OCI-LY1 (cell line): Measurements from ENCODE around the gene DECR2.

Source experiments
- H2AFZ ChIP-seq: fragments of 200-600 bp; sonication (generic), shearing (Covaris generic); 2 replicates; pipeline ENCODE4 v1.6.0; 2014; ENCODE audit warnings: antibody characterized with exemption, mild to moderate bottlenecking, low read length
- H3F3A ChIP-seq: fragments of 200-600 bp; sonication (generic), shearing (Covaris generic); 2 replicates; pipeline ENCODE4 v1.6.0; 2014; ENCODE audit warnings: mild to moderate bottlenecking, antibody characterized with exemption, low read length, moderate library complexity; ENCODE audit not compliant: insufficient read depth
- H3K27ac ChIP-seq: fragments of 200-600 bp; sonication (generic); 2 replicates; pipeline ENCODE4 v1.5.1; 2014; ENCODE audit warnings: low read length, mixed run types, mild to moderate bottlenecking, low read depth; ENCODE audit not compliant: poor library complexity, severe bottlenecking
- H3K27me3 ChIP-seq: fragments of 200-600 bp; sonication (generic); 2 replicates; pipeline ENCODE4 v1.6.0; 2014; ENCODE audit warnings: antibody characterized with exemption, mild to moderate bottlenecking, low read length, moderate library complexity; ENCODE audit not compliant: insufficient read depth
- H3K36me3 ChIP-seq: fragments of 200-600 bp; sonication (generic); 2 replicates; pipeline ENCODE4 v1.6.1; 2014; ENCODE audit warnings: mild to moderate bottlenecking, antibody characterized with exemption, low read length, moderate library complexity, mixed read lengths; ENCODE audit not compliant: insufficient read depth
- H3K4me1 ChIP-seq: fragments of 200-600 bp; sonication (generic); 2 replicates; pipeline ENCODE4 v1.5.1; 2014; ENCODE audit warnings: mild to moderate bottlenecking, low read length, moderate library complexity; ENCODE audit not compliant: insufficient read depth, severe bottlenecking
- H3K4me2 ChIP-seq: fragments of 200-600 bp; sonication (generic), shearing (Covaris generic); 2 replicates; pipeline ENCODE4 v1.6.1; 2014; ENCODE audit warnings: low read length
- H3K4me3 ChIP-seq: fragments of 200-600 bp; sonication (generic); 2 replicates; pipeline ENCODE4 v1.5.1; 2014; ENCODE audit warnings: low read length, low read depth, mild to moderate bottlenecking, mixed read lengths; ENCODE audit not compliant: poor library complexity, severe bottlenecking
- H3K79me2 ChIP-seq: fragments of 200-600 bp; shearing (Covaris generic); 2 replicates; pipeline ENCODE4 v1.6.1; 2016; ENCODE audit warnings: mixed run types, low read length, mixed read lengths; ENCODE audit not compliant: insufficient read depth
- H3K9ac ChIP-seq: fragments of 200-600 bp; sonication (generic), shearing (Covaris generic); 2 replicates; pipeline ENCODE4 v1.6.1; 2014; ENCODE audit warnings: mild to moderate bottlenecking, low read length, mixed read lengths
- H3K9me2 ChIP-seq: fragments of 200-600 bp; sonication (generic), shearing (Covaris generic); 2 replicates; pipeline ENCODE4 v1.6.1; 2014; ENCODE audit warnings: low read depth, mild to moderate bottlenecking, low read length, mixed read lengths
- H3K9me3 ChIP-seq: fragments of 200-600 bp; shearing (Covaris generic); 2 replicates; pipeline ENCODE4 v1.6.1; 2014; ENCODE audit warnings: low read length, mixed read lengths
- H4K20me1 ChIP-seq: fragments of 200-600 bp; sonication (generic), shearing (Covaris generic); 2 replicates; pipeline ENCODE4 v1.6.0; 2016; ENCODE audit warnings: mild to moderate bottlenecking, low read length; ENCODE audit not compliant: insufficient read depth
- EZH2 ChIP-seq: fragments of 200-600 bp; sonication (generic), shearing (Covaris generic); IDR thresholded peaks from 2 replicates; pipeline ENCODE4 v1.8.0; 2017; ENCODE audit warnings: borderline replicate concordance, mixed run types, mild to moderate bottlenecking, antibody characterized with exemption, low read length, moderate library complexity, mixed read lengths
- TF ChIP-seq, protein P1 (sequence below): fragments of 200-600 bp; sonication (generic), shearing (Covaris generic); IDR thresholded peaks from 2 replicates; pipeline ENCODE4 v1.5.1; 2017; ENCODE audit warnings: mild to moderate bottlenecking, antibody characterized with exemption, low read length, moderate library complexity, mixed read lengths

Gene DECR2

DNA sequence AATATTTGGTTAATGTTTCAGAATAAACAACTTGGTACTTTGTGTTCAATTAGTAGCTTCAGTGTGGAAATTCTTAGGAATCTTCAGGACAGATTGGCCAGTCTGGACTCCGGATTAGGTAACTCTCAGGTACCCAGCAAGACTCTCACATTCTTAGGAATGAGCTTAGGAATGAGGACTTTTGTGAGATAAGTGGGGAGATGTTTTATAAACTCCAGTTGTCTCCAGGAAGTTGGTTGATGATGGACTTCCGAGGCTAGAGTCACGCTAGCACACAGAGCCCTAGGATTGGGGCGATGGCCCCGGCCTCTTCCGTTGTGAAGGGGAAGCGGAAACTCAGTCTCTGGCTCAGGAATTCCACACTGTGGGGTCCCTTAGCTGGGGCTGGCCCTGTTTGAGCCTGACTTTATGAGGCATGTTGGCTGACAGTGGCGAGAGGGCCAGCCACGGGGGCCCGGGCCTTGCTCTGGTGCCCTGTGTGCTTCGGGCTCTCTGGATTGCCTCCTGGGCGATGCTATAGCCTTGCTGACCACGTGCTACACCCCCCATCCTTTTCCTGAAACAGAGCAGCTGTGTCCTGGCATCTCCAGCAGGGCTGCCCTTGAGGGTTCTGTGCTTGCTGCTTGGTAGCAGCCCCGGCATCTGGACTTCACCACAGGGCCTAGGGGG lies 56.2 kb downstream of the DECR2 start:
- Histone ChIP-seq H3K27ac (no peak overlapping the region), H4K20me1 (no peaks in the 10 kb centered on the region)

DNA sequence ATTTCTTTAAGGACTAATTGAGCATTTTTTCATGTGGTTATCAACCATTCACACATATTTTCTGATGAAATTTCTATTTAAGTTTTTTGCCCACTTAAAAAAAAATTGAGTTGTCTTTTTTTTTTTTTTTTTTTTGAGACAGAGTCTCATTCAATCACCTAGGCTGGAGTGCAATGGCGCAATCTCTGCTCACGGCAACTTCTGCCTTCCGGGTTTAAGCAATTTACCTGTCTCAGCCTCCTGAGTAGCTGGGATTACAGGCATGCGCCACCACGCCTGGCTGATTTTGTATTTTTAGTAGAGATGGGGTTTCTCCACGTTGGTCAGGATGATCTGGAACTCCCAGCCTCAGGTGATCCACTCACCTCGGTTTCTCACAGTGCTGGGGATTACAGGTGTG lies 58.1 kb downstream of the DECR2 start:
- Histone ChIP-seq H3K4me2 (no peak overlapping the region), H3K27ac (no peak overlapping the region), H3K36me3 (no peaks in the 10 kb centered on the region), H3K9me2 (no peaks in the 10 kb centered on the region), H3K27me3 (no peaks in the 10 kb centered on the region), H3K9ac (no peak overlapping the region), H3K4me1 (no peaks in the 10 kb centered on the region), H3F3A (peaks cover 3% of the 10 kb centered on the region; the same call in 1 of the 2 replicates), H3K4me3 (no peak overlapping the region), H4K20me1 (no peaks in the 10 kb centered on the region), H2AFZ (no peak overlapping the region), H3K79me2 (no peaks in the 10 kb centered on the region), H3K9me3 (no peaks in the 10 kb centered on the region)
- TF ChIP-seq EZH2, result no peak
- TF ChIP-seq, protein P1, sequence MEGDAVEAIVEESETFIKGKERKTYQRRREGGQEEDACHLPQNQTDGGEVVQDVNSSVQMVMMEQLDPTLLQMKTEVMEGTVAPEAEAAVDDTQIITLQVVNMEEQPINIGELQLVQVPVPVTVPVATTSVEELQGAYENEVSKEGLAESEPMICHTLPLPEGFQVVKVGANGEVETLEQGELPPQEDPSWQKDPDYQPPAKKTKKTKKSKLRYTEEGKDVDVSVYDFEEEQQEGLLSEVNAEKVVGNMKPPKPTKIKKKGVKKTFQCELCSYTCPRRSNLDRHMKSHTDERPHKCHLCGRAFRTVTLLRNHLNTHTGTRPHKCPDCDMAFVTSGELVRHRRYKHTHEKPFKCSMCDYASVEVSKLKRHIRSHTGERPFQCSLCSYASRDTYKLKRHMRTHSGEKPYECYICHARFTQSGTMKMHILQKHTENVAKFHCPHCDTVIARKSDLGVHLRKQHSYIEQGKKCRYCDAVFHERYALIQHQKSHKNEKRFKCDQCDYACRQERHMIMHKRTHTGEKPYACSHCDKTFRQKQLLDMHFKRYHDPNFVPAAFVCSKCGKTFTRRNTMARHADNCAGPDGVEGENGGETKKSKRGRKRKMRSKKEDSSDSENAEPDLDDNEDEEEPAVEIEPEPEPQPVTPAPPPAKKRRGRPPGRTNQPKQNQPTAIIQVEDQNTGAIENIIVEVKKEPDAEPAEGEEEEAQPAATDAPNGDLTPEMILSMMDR, result no peak

More for the DNA sequence above, 56.2 kb downstream of the DECR2 start:
- Histone ChIP-seq H3K4me2 (no peak overlapping the region), H3K9ac (no peak overlapping the region), H2AFZ (no peak overlapping the region), H3F3A (peaks cover 3% of the 10 kb centered on the region; the same call in 1 of the 2 replicates), H3K4me3 (no peak overlapping the region), H3K27me3 (no peaks in the 10 kb centered on the region), H3K9me3 (no peaks in the 10 kb centered on the region), H3K79me2 (no peaks in the 10 kb centered on the region), H3K4me1 (no peaks in the 10 kb centered on the region), H3K9me2 (no peaks in the 10 kb centered on the region), H3K36me3 (no peaks in the 10 kb centered on the region)
- TF ChIP-seq, protein P1, result no peak
- TF ChIP-seq EZH2, result no peak

DNA sequence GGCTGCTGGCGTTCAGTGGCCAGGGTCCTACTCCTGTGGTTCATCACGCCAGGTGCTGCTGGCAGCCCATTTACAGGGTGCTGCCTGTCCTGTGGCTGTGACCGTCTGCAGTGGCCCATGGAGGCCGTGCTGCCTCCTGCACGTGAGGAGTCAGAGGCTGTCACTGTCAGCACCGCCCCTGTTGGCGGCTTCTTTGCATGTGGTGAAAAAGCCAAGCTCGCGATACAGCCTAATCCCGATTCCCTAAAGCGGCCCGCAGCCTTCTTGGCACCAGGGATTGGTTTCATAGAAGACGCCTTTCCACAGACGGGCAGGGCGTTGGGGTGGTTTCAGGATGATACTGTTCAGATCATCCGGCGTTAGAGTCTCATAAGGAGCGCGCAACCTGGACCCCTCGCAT lies 59.1 kb downstream of the DECR2 start:
- Histone ChIP-seq H3K9me2 (no peaks in the 10 kb centered on the region), H4K20me1 (no peaks in the 10 kb centered on the region), H3F3A (peaks cover 3% of the 10 kb centered on the region; the same call in 1 of the 2 replicates), H3K27me3 (no peaks in the 10 kb centered on the region), H3K9ac (no peak overlapping the region), H3K4me2 (no peak overlapping the region), H3K9me3 (no peaks in the 10 kb centered on the region), H3K79me2 (no peaks in the 10 kb centered on the region), H2AFZ (no peak overlapping the region), H3K4me1 (no peaks in the 10 kb centered on the region), H3K27ac (no peak overlapping the region), H3K36me3 (no peaks in the 10 kb centered on the region), H3K4me3 (no peak overlapping the region)
- TF ChIP-seq, protein P1, result no peak
- TF ChIP-seq EZH2, result no peak
